SK-N-MC (cell line): Measurements from ENCODE around the gene TSPAN1.
"Not testable (repeated sequence)": the region's sequence is repeated elsewhere in the genome, so short reads cannot be mapped to it uniquely, and the experiment has no call there.

Experiments used
- EZH2 ChIP-seq: fragments of 200-600 bp; sonication (generic); IDR thresholded peaks from one replicate; pipeline ENCODE4 v1.6.1; 2017; ENCODE audit warnings: antibody characterized with exemption
- POLR2AphosphoS5 ChIP-seq: IDR thresholded peaks from 2 replicates; pipeline ENCODE4 v1.6.1; 2012; ENCODE audit warnings: mild to moderate bottlenecking, low read depth, low read length, borderline replicate concordance

DNA sequence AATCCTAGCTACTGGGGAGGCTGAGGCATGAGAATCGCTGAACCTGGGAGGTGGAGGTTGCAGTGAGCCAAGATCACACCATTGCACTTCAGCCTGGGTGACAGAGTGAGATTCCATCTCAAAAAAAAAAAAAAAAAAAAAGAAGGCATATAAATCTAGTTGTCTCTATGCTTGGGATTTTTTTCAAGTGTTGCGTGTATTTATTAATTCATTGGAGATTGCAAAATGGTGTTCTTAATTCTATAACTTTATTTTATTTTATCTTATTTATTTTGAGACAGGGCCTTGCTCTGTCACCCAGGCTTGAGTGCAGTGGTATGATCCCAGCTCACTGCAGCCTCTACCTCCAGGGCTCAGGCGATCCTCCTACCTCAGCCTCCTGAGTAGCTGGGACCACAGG is 56.3 kb downstream of the TSPAN1 start:
- TF ChIP-seq EZH2, POLR2AphosphoS5: not testable (repeated sequence)
